GM23248 (cell line): ENCODE data around the gene CSNK1A1.

Source experiments
- EZH2 ChIP-seq: fragments of 200-600 bp; sonication (generic); IDR thresholded peaks from 2 replicates; pipeline ENCODE4 v1.6.1; 2018; ENCODE audit warnings: antibody characterized with exemption, mild to moderate bottlenecking; ENCODE audit not compliant: insufficient read depth, poor library complexity, severe bottlenecking
- EZH2phosphoT487 ChIP-seq: fragments of 200-600 bp; sonication (generic); IDR thresholded peaks from 2 replicates; pipeline ENCODE4 v1.6.1; 2018; ENCODE audit warnings: antibody characterized with exemption, moderate library complexity, mild to moderate bottlenecking, low read depth; ENCODE audit not compliant: insufficient read depth

DNA sequence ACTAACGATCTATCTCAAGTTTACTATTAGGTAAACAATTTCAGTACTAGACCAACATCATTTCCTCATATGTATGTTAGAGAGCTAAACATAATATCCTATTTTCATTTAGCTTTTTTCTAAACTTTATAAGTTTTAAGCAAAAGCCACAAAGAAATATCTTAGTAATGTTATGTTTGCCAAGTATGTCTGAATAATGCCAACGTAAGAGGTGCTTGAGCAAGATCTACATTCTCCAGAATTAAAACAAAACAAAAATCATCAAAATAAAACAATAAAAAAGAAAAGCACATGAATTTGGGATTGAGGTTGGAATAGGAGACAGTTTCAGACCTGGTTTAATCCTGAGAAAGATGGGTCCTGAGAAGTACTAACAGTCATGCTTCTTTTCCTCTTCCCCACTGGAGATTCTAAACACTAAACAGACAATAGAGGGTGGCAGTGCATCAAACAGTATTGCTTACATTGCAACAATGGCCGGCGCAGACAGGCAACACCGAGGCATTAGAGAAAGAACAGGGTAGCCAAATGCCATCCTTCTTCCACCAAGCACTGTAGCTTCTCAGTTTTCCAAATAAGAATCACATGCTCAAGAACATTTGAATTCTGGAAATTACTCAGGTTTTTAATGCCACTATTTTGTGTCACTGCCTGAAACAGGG, 33.6 kb downstream of the CSNK1A1 start:
- TF ChIP-seq EZH2 (no peak), EZH2phosphoT487 (no peak)
